DMS53 treated with DMSO at 0.1 percent for 48 hours (cell line): ENCODE results near the gene THSD7A.
"Not testable (repeated sequence)": the region's sequence is repeated elsewhere in the genome, so short reads cannot be mapped to it uniquely, and the experiment has no call there.

Experiments used
- DNase-seq: peaks from one replicate; lab custom pipeline; 2025; ENCODE audit not compliant: unreplicated experiment; lab: John Stamatoyannopoulos, UW

Gene THSD7A

DNA sequence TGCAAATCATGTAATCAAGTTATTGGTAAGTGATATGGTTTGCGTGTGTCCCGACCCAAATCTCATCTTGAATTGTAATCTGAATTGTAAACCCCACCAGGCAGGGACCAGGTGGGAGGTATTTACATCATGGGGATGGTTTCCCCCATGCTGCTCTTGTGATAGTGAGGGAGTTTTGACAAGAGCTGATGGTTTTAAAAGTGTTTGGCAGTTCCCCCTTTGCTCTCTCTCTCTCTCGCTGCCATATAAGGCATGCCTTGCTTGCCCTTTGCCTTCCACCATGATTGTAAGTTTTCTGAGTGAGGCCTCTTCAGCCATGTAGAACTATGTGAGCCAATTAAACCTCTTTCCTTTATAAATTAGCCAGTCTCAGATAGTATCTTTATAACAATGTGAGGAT, 302.6 kb downstream of the THSD7A start:
- DNase-seq = no peak

- no peak for DNase-seq
Measured at GRCh38 chr7:11527707-11528106, 304.3 kb downstream of the THSD7A start.

GRCh38 chr7:11524476-11525397, 307.3 kb downstream of the THSD7A start:
- DNase-seq = no peak

- DNase-seq = not testable (repeated sequence)
Measured at GRCh38 chr7:11521964-11522499, 310.0 kb downstream of the THSD7A start.

- no peak for DNase-seq
Measured at GRCh38 chr7:11517853-11518252, 314.1 kb downstream of the THSD7A start.

DNA sequence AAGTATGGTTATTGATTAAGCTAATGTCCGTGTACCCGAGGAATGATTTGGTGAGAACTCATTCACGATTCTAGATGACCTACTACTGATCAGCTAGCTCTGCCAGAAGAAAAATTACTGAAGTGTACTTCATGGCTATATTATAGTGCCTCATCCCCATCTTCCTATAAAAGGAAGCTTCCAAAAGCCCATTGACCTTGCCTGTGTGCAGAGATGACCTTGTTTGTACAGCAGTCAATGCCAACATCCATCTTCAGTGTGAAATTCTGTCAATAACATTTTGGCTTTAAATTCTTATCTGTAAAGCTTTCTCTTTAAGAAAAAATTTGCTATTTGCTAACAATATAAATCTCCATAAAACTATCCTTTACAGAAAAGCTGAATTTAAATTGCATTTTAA, 315.7 kb downstream of the THSD7A start:
- DNase-seq = no peak

GRCh38 chr7:11513460-11513859, 318.5 kb downstream of the THSD7A start:
- no peak for DNase-seq

DNA sequence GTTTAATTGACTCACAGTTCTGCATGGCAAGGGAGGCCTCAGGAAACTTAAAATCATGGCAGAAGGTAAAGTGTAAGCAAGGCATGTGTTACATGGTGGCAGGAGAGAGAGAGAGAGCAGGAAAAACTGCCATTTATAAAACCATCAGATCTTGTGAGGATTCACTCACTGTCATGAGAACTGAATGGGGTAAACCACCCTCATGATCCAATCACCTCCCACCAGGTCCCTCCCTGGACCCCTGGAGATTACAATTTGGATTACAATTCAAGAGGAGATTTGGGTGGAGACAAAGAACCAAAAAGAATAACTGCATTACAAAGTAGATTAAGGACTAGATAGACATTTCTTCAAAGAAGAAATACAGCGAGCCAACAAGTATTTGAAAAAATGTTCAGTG, 324.1 kb downstream of the THSD7A start:
- DNase-seq = no peak

DNA sequence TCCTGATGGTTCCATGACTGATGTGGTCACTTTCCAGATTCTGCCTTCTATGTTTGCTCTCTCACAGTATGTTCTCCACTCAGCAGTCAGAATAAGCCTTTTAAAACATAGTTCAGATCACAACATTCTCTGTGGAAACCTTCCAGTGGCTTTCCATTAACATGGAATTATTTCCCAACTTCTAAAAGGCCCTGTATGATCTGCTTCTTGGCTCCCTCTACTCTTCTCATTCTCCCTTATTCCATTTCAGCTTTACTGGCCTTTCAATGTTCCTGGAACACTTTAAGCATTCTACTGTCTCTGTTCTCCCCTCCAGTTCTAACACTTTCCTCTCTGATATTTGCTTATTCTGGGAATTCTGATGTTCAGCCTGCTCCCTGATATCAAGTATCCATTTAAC, 325.6 kb downstream of the THSD7A start:
- no peak for DNase-seq

- no peak for DNase-seq
Measured at GRCh38 chr7:11505471-11505985, 326.5 kb downstream of the THSD7A start.

GRCh38 chr7:11492307-11492706, 339.7 kb downstream of the THSD7A start:
- no peak for DNase-seq

- no peak for DNase-seq
Measured at GRCh38 chr7:11491811-11492210, 340.2 kb downstream of the THSD7A start.

GRCh38 chr7:11489280-11489679, 342.7 kb downstream of the THSD7A start:
- no peak for DNase-seq

GRCh38 chr7:11486271-11486670, 345.7 kb downstream of the THSD7A start:
- no peak for DNase-seq

GRCh38 chr7:11485636-11486035, 346.4 kb downstream of the THSD7A start:
- no peak for DNase-seq

DNA sequence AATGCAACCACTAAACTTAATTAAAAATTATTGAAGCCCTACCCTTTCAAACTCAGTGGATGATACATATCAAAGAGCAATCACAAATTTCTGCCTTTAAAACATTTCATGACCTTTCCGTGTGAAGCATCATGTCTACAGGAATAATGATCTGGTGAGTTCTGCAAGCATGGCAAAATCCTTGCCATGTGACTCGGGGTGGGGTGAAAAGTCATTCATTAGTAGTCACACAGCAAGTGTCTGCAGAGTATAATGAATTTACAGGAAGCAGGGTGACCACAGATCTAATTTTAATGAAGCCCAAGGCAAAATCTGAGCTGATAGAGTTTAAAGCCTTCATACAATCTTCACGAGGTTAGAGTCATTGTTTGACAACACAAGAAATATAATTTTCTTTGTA, 351.9 kb downstream of the THSD7A start:
- DNase-seq = no peak

- DNase-seq = no peak
Measured at GRCh38 chr7:11478882-11479281, 353.1 kb downstream of the THSD7A start.

DNA sequence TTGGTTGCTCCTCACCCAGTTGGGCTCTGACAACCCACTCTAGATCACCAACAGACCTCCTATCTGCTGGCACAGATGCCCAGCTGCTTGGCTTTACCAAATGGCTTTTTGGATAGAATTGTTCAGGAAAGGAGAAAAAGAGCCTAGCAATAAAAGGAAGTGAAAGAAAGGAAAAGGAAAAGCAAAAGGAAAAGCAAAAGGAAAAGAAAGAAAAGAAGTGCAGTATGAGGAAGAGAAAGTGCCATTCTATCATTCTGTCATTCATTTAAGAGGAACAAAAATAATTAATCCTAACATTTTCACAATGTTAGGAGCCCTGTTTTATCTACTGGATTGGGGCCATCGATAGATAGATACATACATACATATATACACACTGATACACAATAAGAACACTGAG, 353.6 kb downstream of the THSD7A start:
- DNase-seq = no peak

GRCh38 chr7:11474902-11475585, 357.0 kb downstream of the THSD7A start:
- DNase-seq = no peak

DNA sequence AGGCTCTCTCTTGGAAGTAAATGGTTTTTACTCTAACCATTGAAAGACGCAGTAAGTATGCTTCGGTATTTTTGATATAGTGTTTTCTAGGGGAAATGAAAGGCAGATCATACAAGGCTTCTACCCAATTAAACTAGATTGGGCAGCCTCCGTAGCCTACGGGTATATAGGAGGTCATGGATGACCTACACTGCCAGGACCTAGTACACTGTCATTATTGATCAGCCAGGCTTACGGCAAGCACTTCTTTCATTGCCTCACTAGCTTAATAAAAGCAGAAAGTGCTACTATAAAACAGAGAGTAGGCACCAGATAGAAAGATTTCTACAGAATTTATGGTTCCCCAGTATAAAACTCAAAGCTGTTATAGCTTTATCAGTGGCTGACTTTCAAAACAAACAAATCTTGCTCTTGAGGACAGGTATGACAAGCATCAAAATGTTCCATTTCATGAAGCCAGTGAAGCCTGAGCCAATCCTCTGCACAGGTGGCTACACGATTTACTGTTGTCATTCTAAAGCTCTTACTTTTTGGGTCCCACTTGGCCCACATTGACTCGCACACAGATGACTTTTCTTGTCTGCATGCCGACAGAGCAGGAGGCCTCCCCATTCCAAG, 358.1 kb downstream of the THSD7A start:
- no peak for DNase-seq

DNA sequence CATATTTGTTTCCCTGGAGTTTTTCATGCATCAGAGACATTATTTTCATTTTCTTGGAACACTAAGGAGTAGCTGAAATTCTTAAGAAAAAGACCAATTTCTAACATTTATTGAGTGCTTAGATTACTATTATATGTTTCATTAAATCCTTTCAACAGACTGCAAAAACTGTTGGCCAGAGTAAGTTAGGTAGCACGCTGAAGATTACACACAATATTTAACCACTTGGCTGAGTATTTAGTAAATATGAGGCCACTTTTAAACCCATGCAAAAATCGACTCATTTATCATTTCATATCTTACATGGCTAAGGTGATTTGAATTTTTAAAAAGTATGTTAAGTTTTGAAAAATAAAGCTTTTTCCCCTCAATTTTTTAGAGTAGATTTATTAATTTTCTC, 358.8 kb downstream of the THSD7A start:
- DNase-seq = no peak
